COR-L47 (cell line): Measurements from ENCODE around the gene EEF1AKMT4.

ENCODE experiments used
- DNase-seq: peaks from one replicate; lab custom pipeline; 2025; lab: John Stamatoyannopoulos, UW

Gene EEF1AKMT4

DNA sequence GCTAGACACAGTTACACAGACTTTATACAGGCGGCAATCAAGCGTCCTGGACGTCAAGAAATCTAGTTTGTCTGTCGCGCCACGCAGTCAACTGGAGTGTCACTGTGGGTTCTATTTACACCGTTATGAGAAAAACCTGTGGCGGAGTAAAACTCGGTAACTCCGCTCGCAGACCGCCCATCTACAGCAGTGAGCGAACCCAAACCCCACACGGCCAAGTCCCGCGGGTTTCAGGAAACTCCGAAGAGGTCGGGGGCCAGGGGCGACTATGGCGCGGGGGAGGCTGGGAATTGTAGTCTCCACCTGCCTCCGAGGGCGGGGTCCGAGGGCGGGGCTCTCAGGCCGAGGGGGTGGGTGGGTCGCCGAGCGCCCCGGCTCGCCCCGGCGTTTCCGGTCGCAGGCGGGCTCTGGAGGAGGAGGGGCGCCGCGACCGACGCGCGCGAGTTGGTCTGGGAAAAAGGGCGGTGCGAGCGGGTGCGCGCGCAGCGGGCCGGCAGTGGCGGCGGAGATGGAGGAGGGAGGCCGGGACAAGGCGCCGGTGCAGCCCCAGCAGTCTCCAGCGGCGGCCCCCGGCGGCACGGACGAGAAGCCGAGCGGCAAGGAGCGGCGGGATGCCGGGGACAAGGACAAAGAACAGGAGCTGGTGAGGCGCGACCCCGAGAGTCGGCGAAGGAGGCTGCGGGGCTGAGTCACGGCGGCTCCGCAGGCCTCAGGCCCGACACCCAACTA is 49.5 kb downstream of the EEF1AKMT4 start, which contains the start of gene PSMD2:
PSMD2 (plus strand) TSS at position 483 of the 729 bp plus-strand sequence; CDS start at position 509, 26 bp downstream.
- DNase-seq = peak; percentile 99

DNA sequence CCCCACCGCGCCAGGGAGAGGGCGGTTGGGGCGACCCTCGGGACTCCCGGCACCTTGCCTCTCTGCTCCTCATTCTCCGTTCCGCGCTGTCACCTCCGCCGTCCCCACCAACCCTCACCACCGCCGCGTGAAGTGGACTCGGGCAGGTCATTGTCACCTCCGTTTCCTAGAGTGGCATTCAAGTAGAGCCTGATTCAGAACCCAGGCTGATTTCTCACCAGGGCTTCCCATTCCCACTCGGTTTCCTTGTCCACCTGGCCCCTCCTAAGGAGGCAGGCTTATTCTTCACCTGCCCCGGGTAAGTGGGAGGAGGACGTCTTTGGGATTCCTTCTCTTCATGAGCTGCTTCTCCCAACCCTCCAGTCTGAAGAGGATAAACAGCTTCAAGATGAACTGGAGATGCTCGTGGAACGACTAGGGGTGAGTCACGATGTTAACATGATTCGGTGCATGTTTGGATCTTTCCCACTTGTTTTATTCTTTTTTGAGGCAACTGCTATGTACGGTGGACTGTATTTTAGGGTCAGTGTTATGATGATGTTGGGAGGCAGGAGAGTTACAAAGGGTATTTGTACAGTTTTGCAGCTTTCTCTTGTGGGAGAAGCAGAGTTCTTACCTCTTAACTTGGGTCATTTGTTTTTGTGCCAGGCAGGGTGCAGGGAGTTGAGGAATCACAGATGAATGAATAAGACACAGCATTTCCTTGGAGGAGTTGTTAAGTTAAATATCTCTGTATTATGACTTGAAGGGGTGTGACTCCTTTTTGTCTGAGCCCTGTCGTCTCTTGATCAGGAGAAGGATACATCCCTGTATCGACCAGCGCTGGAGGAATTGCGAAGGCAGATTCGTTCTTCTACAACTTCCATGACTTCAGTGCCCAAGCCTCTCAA is 50.3 kb downstream of the EEF1AKMT4 start:
- no peak for DNase-seq

- DNase-seq = no peak
Measured at GRCh38 chr3:184300378-184300720, 50.9 kb downstream of the EEF1AKMT4 start.

- DNase-seq = no peak
Measured at GRCh38 chr3:184305577-184305976, 56.1 kb downstream of the EEF1AKMT4 start.

DNA sequence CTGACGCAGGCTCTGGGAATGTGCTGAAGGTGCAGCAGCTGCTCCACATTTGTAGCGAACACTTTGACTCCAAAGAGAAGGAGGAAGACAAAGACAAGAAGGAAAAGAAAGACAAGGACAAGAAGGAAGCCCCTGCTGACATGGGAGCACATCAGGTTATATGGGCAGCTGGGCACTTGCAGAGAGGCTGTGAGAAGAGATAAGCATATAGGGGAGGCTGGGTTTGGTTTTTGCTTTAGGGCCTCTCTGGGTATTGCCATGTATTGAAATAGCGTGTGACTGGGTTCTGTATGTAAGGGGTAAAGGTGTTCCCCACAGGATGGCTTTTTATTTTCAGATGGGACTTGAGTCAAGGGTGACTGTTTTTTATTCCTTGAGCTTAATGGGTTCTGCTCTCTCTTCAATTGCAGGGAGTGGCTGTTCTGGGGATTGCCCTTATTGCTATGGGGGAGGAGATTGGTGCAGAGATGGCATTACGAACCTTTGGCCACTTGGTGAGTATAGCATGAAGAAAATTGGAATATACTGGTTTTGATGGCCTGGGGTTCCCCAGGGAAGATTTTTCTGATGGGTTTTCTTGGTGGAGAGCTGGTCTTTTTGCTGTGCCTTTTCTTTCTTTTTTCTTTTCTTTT is 57.0 kb downstream of the EEF1AKMT4 start:
- DNase-seq = no peak

DNA sequence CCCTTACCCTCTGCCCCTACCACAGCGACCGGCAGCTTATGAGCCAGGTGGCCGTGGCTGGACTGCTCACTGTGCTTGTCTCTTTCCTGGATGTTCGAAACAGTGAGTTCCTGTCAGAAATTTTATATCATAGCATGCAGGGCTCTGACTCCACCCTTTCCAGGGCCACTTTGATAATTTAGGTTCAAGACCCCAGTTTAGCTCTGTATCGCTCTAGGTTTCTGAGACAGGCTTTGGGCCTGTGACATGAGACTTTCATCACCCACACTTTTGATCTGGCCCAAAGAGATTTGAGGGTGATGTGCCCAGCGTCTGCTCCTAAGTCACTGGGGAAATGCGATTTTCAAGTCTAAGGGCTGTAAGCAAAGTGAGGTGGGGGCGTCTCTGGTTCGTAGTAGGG is 58.4 kb downstream of the EEF1AKMT4 start:
- no peak for DNase-seq
